Measurements from ENCODE around the gene TMEM154.

Gene TMEM154

DNA sequence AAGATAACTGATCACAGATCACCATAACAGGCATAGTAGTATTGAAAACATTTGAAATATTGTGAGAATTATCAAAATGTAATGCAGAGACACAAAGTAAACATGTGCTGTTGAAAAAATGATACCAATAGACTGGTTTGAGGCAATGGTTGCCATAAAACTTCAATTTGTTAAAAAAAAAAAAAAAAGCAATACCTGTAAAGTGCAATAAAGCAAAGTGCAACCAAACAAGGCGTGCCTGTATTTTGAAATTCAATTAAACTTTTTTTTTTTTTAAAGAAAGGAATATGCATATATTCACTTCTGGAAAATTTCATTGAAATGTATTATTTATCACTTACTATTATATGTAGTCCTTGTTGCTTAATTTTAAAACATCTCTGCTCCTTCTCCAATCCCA is 27.7 kb downstream of the TMEM154 start:
- Histone ChIP-seq H3K4me3 (ENCODE audit: extremely low read depth, insufficient read depth, low read length, poor library complexity, severe bottlenecking) (no peak overlapping the region), H3K4me1 (ENCODE audit: control insufficient read depth, insufficient read depth, low read length, poor library complexity, severe bottlenecking) (no peaks in the 10 kb centered on the region), H3K27ac (ENCODE audit: low read depth, low read length, severe bottlenecking) (no peak overlapping the region), H3K9me3 (ENCODE audit: control insufficient read depth, low read length) (peaks cover 3% of the 10 kb centered on the region), H3K36me3 (ENCODE audit: control insufficient read depth, insufficient read depth, low read length) (peaks cover 28% of the 10 kb centered on the region)
- no CpG with 5 or more reads among the region's 1 CpG for WGBS, 2 experiments (ENCODE audit: insufficient coverage in 2 of 2)

DNA sequence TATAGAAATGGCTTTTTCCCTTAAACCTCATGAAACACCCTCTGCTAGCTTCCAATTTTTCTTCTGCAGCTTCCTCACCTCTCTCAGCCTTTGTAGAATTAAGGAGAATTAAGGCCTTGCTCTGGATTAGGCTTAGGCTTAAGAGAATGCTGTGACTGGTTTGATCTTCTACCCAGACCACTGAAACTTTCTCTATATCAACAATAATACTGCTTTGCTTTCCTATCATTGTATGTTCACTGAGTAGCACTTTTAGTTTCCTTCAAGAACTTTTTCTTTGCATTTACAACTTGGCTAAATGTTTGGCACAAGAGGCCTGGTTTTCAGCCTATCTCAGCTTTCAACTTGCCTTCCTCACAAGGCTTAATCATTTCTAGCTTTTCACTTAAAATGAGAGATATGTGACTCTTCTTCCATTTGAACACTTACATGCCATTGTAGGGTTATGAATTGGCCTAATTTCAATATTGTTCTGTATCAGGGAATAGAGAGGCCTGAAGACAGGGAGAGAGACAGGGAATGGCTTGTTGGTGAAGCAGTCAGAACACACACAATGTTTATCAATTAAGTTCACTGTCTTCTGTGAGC is 28.2 kb downstream of the TMEM154 start:
- H3K36me3 ChIP-seq (ENCODE audit: control insufficient read depth, insufficient read depth, low read length), result peaks cover 28% of the 10 kb centered on the region
- no peak overlapping the region for H3K27ac ChIP-seq (ENCODE audit: low read depth, low read length, severe bottlenecking)
- no peaks in the 10 kb centered on the region for H3K9me3 ChIP-seq (ENCODE audit: control insufficient read depth, low read length)
- H3K4me1 ChIP-seq (ENCODE audit: control insufficient read depth, insufficient read depth, low read length, poor library complexity, severe bottlenecking), result no peaks in the 10 kb centered on the region
- H3K4me3 ChIP-seq (ENCODE audit: extremely low read depth, insufficient read depth, low read length, poor library complexity, severe bottlenecking), result no peak overlapping the region

DNA sequence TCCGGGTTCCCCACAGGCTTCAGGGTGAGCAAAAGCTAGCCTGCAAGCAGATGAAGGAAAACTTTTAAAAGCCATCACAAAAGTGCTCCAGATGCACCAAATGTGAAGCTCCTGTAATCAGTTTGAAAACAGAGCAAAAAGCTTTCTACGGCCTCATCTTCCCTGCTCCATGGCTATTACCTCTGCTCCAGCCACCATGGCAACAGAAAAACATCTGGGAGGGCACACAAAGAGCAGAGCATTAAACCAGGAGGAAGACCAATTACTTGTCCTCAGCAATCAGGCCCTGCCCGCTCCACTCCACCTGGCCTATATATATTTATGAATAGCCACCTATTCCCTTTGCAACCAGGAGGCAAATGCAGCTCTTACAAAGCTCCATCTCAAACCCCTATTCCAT is 33.6 kb downstream of the TMEM154 start:
- no peaks in the 10 kb centered on the region for H3K9me3 ChIP-seq (ENCODE audit: control insufficient read depth, low read length)
- H3K4me3 ChIP-seq (ENCODE audit: extremely low read depth, insufficient read depth, low read length, poor library complexity, severe bottlenecking), result no peak overlapping the region
- no peak overlapping the region for H3K27ac ChIP-seq (ENCODE audit: low read depth, low read length, severe bottlenecking)
- 82 to 87% methylated on average over 3 of the region's 3 CpGs for WGBS, 2 experiments (ENCODE audit: insufficient coverage in 2 of 2)
- H3K36me3 ChIP-seq (ENCODE audit: control insufficient read depth, insufficient read depth, low read length), result peaks cover 20% of the 10 kb centered on the region
- H3K4me1 ChIP-seq (ENCODE audit: control insufficient read depth, insufficient read depth, low read length, poor library complexity, severe bottlenecking), result no peaks in the 10 kb centered on the region

DNA sequence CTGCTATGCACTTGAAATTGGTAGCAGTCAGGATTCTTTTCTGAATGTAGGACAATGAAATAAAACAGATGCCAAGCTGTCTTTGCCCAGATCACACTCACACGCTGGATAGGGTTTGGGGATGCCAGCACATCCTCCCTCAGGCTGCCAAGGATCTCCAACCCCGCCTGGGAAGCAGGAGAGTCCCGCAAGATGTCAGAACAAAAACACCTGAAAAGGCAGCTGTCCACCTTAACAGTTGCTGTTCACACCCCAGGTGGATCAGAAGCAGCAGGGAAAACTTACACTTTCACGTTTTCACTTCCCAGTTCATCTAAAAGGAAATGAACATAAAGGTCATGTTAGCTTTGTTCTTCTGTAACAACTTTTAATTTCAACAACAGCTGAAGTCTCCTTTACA is 35.7 kb downstream of the TMEM154 start:
- no peaks in the 10 kb centered on the region for H3K4me1 ChIP-seq (ENCODE audit: control insufficient read depth, insufficient read depth, low read length, poor library complexity, severe bottlenecking)
- H3K4me3 ChIP-seq (ENCODE audit: extremely low read depth, insufficient read depth, low read length, poor library complexity, severe bottlenecking), result no peak overlapping the region
- no peaks in the 10 kb centered on the region for H3K9me3 ChIP-seq (ENCODE audit: control insufficient read depth, low read length)
- 76 to 100% methylated on average over 1 to 4 of the region's 4 CpGs for WGBS, 2 experiments (ENCODE audit: insufficient coverage in 2 of 2)
- no peak overlapping the region for H3K27ac ChIP-seq (ENCODE audit: low read depth, low read length, severe bottlenecking)
- no peaks in the 10 kb centered on the region for H3K36me3 ChIP-seq (ENCODE audit: control insufficient read depth, insufficient read depth, low read length)

DNA sequence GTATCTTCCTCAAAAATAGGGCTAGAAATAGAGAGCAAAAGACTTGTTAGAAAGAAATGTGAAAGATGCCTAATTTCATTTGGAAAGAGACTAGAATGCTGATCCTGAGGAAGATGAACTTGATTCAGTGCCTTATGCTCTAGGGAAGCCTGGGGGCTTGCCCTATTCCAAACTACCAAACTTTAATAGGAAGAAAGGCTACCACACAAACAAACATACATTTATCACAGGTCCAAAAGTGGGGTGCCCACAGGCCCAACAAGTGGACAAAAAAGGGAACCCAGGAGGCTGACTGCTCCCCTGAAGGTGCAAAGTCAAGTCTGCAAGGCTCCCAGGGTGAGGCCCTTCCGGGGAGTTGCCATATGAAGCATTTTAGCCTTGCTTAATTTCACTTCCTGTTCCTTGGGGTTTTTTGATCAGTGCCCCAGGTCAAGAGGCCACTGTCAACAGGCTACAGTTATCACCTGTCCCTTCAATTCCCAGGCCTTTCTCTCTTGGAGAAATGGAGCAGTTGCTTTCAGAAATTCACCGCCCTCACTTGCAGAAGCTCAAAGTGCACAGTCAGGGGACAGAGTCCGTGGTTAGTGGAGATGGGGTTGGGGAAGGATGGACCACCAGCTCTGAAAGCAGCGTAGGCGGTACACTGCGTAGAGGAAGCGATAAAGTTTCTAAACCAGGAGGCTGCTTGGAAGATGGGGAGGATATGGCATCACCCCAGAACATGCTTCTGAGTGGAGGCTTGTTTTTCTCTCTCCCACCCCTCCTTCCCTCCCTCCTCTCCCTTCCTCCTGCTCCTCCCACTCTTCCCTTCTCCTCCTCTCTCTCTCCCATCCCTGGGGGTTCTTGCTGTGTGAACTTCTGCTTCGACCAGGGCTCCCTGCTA is 36.4 kb downstream of the TMEM154 start:
- no peaks in the 10 kb centered on the region for H3K9me3 ChIP-seq (ENCODE audit: control insufficient read depth, low read length)
- H3K4me3 ChIP-seq (ENCODE audit: extremely low read depth, insufficient read depth, low read length, poor library complexity, severe bottlenecking), result no peak overlapping the region
- H3K27ac ChIP-seq (ENCODE audit: low read depth, low read length, severe bottlenecking), result no peak overlapping the region
- H3K36me3 ChIP-seq (ENCODE audit: control insufficient read depth, insufficient read depth, low read length), result peaks cover 6% of the 10 kb centered on the region
- WGBS, 2 experiments (ENCODE audit: insufficient coverage in 2 of 2), result 83 to 88% methylated on average over 1 to 6 of the region's 8 CpGs
- H3K4me1 ChIP-seq (ENCODE audit: control insufficient read depth, insufficient read depth, low read length, poor library complexity, severe bottlenecking), result no peaks in the 10 kb centered on the region

DNA sequence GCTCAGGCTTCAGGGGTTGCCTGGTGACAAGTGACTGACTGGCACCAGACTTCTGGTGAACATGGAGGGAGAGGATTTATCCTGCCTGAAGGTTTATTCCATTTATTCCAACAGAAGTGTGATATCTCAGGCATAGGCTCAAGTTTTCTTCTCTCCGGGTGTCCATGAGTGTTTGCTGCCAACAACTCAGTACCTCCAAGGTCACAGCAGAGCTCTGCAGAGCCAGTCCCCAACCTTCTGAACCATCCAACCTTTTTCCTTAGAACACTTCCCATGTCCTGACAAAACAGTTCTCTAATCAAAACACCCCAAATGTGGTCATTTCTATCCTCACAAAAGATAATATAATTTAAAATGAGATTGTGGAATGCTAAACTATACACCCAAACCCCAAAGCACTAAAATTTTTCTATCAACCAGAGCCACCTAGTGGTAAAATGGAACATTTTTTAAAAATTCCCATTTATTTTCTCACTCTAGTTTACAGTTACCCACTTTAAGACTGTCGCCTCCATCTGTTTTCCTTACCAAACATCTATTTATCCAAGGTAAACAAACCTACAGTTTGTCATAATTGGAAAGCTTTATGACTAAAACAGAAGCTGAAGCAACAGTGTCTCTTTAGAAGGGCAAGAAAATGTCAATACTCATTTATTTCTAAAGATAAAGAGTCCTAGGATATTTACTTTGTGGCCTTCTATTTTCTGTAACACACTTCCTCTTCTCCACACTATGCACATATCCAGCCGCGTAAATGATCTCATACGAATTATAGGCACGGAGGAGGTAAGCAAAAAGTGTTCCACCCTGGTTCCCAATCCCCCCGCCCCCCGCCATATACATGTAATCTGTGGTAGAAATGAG is 39.5 kb downstream of the TMEM154 start:
- H3K27ac ChIP-seq (ENCODE audit: low read depth, low read length, severe bottlenecking), result no peak overlapping the region
- no peaks in the 10 kb centered on the region for H3K4me1 ChIP-seq (ENCODE audit: control insufficient read depth, insufficient read depth, low read length, poor library complexity, severe bottlenecking)
- peaks cover 6% of the 10 kb centered on the region for H3K36me3 ChIP-seq (ENCODE audit: control insufficient read depth, insufficient read depth, low read length)
- no peaks in the 10 kb centered on the region for H3K9me3 ChIP-seq (ENCODE audit: control insufficient read depth, low read length)
- H3K4me3 ChIP-seq (ENCODE audit: extremely low read depth, insufficient read depth, low read length, poor library complexity, severe bottlenecking), result no peak overlapping the region
- 48 to 50% methylated on average over 2 to 3 of the region's 8 CpGs for WGBS, 2 experiments (ENCODE audit: insufficient coverage in 2 of 2)

DNA sequence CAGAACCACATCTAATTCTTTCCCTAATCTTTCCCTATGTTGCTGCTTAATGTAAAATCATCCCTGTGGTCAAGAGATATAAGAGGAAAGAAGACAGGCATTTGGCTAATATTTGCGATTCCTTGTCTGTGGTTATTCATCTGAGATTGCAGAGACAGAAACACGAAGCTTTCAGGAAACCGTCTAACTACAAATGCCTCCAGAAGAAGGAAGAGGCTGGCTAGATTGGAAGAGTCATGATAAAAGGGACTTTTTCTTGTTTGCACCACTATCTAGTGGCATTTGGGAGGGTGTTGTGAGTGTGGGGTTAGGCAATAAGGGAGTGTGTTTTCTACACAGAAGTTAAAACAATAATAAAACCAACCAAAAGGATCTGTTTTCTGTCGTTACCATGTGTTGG is 43.9 kb downstream of the TMEM154 start:
- H3K9me3 ChIP-seq (ENCODE audit: control insufficient read depth, low read length), result no peaks in the 10 kb centered on the region
- H3K36me3 ChIP-seq (ENCODE audit: control insufficient read depth, insufficient read depth, low read length), result peaks cover 17% of the 10 kb centered on the region
- no peak overlapping the region for H3K27ac ChIP-seq (ENCODE audit: low read depth, low read length, severe bottlenecking)
- no peak overlapping the region for H3K4me3 ChIP-seq (ENCODE audit: extremely low read depth, insufficient read depth, low read length, poor library complexity, severe bottlenecking)
- no peaks in the 10 kb centered on the region for H3K4me1 ChIP-seq (ENCODE audit: control insufficient read depth, insufficient read depth, low read length, poor library complexity, severe bottlenecking)
- 93 to 100% methylated on average over 3 of the region's 4 CpGs for WGBS, 2 experiments (ENCODE audit: insufficient coverage in 2 of 2)

DNA sequence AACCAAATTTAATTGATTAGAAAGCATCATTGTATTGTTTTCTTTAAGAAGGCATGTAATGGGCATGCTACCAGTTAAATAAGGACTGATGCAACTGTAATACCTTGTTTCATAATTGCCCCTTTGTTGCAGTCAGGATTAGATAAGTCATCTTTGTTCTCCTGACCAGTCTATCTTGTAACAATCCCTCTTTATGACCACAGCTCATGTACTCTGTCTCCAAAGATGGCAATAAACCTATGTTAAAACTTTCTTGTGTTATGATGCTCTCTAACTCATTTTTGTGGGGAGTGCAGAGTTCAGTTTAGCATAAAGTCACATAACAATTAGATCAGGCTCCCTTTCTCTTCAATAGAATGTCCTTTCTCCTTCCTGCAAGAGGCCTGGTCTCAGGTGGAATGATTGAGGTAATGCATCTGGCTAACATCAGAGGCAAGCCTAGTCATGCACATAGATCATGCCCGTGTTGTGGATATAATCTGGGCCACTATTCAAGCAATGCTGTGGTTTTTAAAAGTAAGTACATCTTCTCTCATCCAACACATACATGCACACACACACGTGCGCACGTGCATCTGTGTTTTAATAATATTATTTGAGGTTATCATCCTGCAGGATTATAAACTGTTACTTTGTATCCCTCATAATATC is 45.6 kb downstream of the TMEM154 start:
- Histone ChIP-seq H3K36me3 (ENCODE audit: control insufficient read depth, insufficient read depth, low read length) (peaks cover 18% of the 10 kb centered on the region), H3K4me3 (ENCODE audit: extremely low read depth, insufficient read depth, low read length, poor library complexity, severe bottlenecking) (no peak overlapping the region), H3K9me3 (ENCODE audit: control insufficient read depth, low read length) (no peaks in the 10 kb centered on the region), H3K4me1 (ENCODE audit: control insufficient read depth, insufficient read depth, low read length, poor library complexity, severe bottlenecking) (no peaks in the 10 kb centered on the region), H3K27ac (ENCODE audit: low read depth, low read length, severe bottlenecking) (no peak overlapping the region)
- WGBS, 2 experiments (ENCODE audit: insufficient coverage in 2 of 2), result 50% methylated on average over 1 of the region's 4 CpGs; no CpG with 5 or more reads in 1 of the 2 experiments

DNA sequence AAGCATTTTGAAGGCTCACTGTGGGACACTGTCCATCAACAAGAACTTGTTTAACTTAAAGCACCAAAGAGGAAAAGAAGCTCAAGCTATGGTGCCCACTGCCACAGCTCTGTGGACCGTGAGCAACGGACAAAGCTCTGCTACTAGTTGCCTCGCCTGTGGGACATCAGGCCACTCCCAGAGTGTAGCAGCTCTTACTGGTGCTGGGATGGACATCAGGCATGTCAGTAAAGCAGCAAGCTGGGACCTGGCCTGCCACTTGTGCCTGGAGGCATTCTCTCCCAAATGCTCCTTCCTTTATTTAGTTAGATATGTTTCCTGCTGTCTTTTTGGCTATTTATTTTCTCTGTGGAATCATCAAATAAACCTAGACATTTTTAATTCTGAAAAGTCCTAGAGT is 46.7 kb downstream of the TMEM154 start:
- no peak overlapping the region for H3K27ac ChIP-seq (ENCODE audit: low read depth, low read length, severe bottlenecking)
- H3K36me3 ChIP-seq (ENCODE audit: control insufficient read depth, insufficient read depth, low read length), result peaks cover 19% of the 10 kb centered on the region
- no peaks in the 10 kb centered on the region for H3K9me3 ChIP-seq (ENCODE audit: control insufficient read depth, low read length)
- no peaks in the 10 kb centered on the region for H3K4me1 ChIP-seq (ENCODE audit: control insufficient read depth, insufficient read depth, low read length, poor library complexity, severe bottlenecking)
- WGBS, 2 experiments (ENCODE audit: insufficient coverage in 2 of 2), result 58 to 78% methylated on average over 2 to 3 of the region's 3 CpGs
- H3K4me3 ChIP-seq (ENCODE audit: extremely low read depth, insufficient read depth, low read length, poor library complexity, severe bottlenecking), result no peak overlapping the region

DNA sequence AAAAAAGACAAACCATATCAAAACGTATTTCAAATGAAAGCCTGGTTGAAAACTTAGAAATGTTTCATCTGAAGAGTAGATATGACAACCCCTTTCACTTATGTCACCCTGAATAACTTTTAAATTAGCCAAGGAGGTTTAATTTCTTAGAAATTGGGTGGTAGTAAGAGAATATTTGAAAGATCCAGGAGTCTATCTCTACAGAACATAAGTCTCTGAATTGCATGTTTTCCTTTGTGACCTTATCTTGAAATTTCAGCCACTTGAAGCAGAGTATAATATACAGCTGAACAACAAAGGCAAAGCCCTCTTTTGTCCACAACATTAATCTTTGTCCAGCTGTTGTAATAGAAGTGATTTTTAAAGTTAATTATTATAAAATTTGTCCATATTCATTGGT is 49.5 kb downstream of the TMEM154 start:
- Histone ChIP-seq H3K4me3 (ENCODE audit: extremely low read depth, insufficient read depth, low read length, poor library complexity, severe bottlenecking) (no peak overlapping the region), H3K27ac (ENCODE audit: low read depth, low read length, severe bottlenecking) (no peak overlapping the region), H3K4me1 (ENCODE audit: control insufficient read depth, insufficient read depth, low read length, poor library complexity, severe bottlenecking) (no peaks in the 10 kb centered on the region), H3K9me3 (ENCODE audit: control insufficient read depth, low read length) (no peaks in the 10 kb centered on the region), H3K36me3 (ENCODE audit: control insufficient read depth, insufficient read depth, low read length) (peaks cover 27% of the 10 kb centered on the region)
- no CpG with 5 or more reads among the region's 1 CpG for WGBS, 2 experiments (ENCODE audit: insufficient coverage in 2 of 2)

Data from mesodermal cell (in vitro differentiated cells).